ENCODE measurements around the gene ZBTB32. TPM values are rescaled to one million over a fixed set of nuclear protein-coding genes. Genes with fewer than 3 reads are reported as not detected.

Gene ZBTB32
- total RNA-seq, 2 experiments from 2014 or later, result 2.2 to 3.3 TPM

DNA sequence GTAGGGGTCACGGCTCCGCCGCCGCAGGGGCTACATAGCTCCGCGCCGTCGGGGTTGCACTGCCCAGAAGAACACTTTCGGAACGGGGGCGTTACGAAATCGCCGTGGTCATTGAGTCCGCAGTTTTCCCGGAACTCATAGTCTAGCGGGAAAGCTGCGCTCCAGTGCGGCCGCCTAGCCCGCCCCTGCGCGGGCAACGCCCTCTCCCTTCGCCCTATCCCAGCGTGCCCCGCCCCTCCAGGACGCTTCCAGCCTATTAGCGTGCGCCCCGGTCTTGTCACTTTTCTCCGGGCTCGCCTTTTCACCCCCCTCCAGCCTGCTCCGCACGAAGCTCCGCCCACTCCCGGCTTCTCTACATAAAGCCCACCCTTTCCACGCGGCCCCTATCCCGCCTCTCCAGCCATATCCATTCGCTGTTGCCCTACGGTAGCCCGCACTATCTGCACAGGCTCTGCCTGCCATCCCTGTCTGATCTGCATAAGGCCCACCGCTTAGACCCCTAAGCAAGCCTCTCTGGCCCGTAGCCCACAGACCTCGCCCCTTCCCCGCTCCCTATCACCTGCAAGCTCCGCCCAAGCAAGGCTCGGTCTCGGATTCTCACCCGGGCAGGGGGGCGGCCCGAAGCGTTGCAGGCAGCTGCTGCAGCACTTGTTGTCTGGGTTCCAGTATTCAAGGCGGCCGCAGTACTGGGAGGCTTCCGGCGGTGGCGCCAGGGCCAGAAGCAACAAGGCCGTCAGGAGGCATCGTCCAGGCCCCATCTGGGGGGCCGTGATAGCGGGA, 36.3 kb downstream of the ZBTB32 start:
- peak; percentile 88 to 97 (median 94) for DNase-seq
- peaks cover 52% of the 10 kb centered on the region for H3K4me1 Mint-ChIP-seq (ENCODE audit: low read depth)

DNA sequence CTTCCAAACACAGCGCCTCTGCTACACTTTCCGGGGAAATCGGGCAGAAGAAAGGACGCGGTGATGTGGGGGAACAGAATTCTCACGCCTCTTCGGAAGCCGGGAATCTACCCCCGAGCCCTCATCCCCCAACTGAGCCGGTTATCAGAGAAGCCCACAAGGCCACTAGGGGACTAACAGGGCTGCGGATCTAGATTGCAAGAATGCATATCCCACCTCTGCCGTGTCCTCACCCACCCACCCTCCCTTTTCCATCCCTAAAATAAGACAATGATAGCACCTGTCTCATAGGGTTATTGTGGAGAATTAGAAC, 36.8 kb downstream of the ZBTB32 start:
- H3K36me3 Mint-ChIP-seq (ENCODE audit: low read depth), result peaks cover 53% of the 10 kb centered on the region
- no peaks in the 10 kb centered on the region for H3K27me3 Mint-ChIP-seq
- TF ChIP-seq, protein P1, sequence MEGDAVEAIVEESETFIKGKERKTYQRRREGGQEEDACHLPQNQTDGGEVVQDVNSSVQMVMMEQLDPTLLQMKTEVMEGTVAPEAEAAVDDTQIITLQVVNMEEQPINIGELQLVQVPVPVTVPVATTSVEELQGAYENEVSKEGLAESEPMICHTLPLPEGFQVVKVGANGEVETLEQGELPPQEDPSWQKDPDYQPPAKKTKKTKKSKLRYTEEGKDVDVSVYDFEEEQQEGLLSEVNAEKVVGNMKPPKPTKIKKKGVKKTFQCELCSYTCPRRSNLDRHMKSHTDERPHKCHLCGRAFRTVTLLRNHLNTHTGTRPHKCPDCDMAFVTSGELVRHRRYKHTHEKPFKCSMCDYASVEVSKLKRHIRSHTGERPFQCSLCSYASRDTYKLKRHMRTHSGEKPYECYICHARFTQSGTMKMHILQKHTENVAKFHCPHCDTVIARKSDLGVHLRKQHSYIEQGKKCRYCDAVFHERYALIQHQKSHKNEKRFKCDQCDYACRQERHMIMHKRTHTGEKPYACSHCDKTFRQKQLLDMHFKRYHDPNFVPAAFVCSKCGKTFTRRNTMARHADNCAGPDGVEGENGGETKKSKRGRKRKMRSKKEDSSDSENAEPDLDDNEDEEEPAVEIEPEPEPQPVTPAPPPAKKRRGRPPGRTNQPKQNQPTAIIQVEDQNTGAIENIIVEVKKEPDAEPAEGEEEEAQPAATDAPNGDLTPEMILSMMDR (IDR thresholded peaks at IDR 0.05), result no peak
- ChIA-PET CTCF (no interaction called here), POLR2A (interaction anchor here (0.6 to 2.4 kb wide), 12 partner anchors 7 to 190 kb away, joined by 3 to 20 read pairs (median 5); partner anchors contain the start of genes COX6B1, HSPB6, KMT2B and LIN37)
- no peaks in the 10 kb centered on the region for H3K27me3 ChIP-seq (ENCODE audit: control insufficient read depth in 1 of 2, insufficient read depth in 2 of 2, low read length in 2 of 2)
- DNase-seq (no peak), ATAC-seq (ENCODE audit: poor library complexity) (no peak)
- H3K4me3 Mint-ChIP-seq, result peak overlapping the region; percentile 99
- intact Hi-C loops (cut with DNase I, micrococcal nuclease), result loop anchor here (5.0 to 10.0 kb wide), 2 partner anchors 94 to 374 kb away; partner anchors contain the start of genes COX6B1 (in 1 of the 2), OVOL3 (in 1 of the 2), POLR2I (in 1 of the 2) and TBCB (in 1 of the 2)
- peak overlapping the region; percentile 91 for H3K4me3 ChIP-seq (ENCODE audit: low read length)
- H3K36me3 ChIP-seq (ENCODE audit: insufficient read depth, low read length), result peaks cover 31% of the 10 kb centered on the region
- H3K27ac ChIP-seq (ENCODE audit: low read depth in 1 of 2, low read length in 2 of 2), result peak overlapping the region; percentile 62 to 92
- no peaks in the 10 kb centered on the region for H3K9me3 Mint-ChIP-seq
- peaks cover 57% of the 10 kb centered on the region for H3K4me1 Mint-ChIP-seq (ENCODE audit: low read depth)
- peak overlapping the region; percentile 98 for H3K27ac Mint-ChIP-seq
- peaks cover 74% of the 10 kb centered on the region for H3K4me1 ChIP-seq (ENCODE audit: insufficient read depth, low read length)
- H3K9me3 ChIP-seq (ENCODE audit: control insufficient read depth in 1 of 2, insufficient read depth in 1 of 2, low read length in 2 of 2), result no peaks in the 10 kb centered on the region

More for the DNA sequence above, 36.3 kb downstream of the ZBTB32 start:
- Mint-ChIP-seq H3K9me3 (no peaks in the 10 kb centered on the region), H3K36me3 (ENCODE audit: low read depth) (peaks cover 58% of the 10 kb centered on the region), H3K27ac (peak overlapping the region; percentile 98), H3K27me3 (no peaks in the 10 kb centered on the region), H3K4me3 (peak overlapping the region; percentile 99)
- TF ChIP-seq, protein P1 (IDR thresholded peaks at IDR 0.05), result no peak
- Histone ChIP-seq H3K4me1 (ENCODE audit: insufficient read depth, low read length) (peaks cover 68% of the 10 kb centered on the region), H3K4me3 (ENCODE audit: low read length) (peak overlapping the region; percentile 91), H3K27me3 (ENCODE audit: control insufficient read depth in 1 of 2, insufficient read depth in 2 of 2, low read length in 2 of 2) (no peaks in the 10 kb centered on the region), H3K9me3 (ENCODE audit: control insufficient read depth in 1 of 2, insufficient read depth in 1 of 2, low read length in 2 of 2) (no peaks in the 10 kb centered on the region), H3K36me3 (ENCODE audit: insufficient read depth, low read length) (peaks cover 34% of the 10 kb centered on the region), H3K27ac (ENCODE audit: low read depth in 1 of 2, low read length in 2 of 2) (peak overlapping the region; percentile 62 to 72)
- peak; percentile 60 for ATAC-seq (ENCODE audit: poor library complexity)
- ChIA-PET CTCF (interaction anchor here (0.6 to 0.7 kb wide), 2 partner anchors 34 to 578 kb away, joined by 4 read pairs; no protein-coding TSS in a partner anchor), POLR2A (interaction anchor here (0.6 to 2.4 kb wide), 14 partner anchors 8 to 190 kb away, joined by 3 to 20 read pairs (median 4); partner anchors contain the start of genes COX6B1, HSPB6, KMT2B and LIN37)
- intact Hi-C loops (cut with DNase I, micrococcal nuclease), result loop anchor here (1.0 to 10.0 kb wide), 3 partner anchors 23 to 374 kb away; partner anchors contain the start of genes COX6B1 (in 1 of the 2), OVOL3 (in 1 of the 2), POLR2I (in 1 of the 2) and TBCB (in 1 of the 2)

DNA sequence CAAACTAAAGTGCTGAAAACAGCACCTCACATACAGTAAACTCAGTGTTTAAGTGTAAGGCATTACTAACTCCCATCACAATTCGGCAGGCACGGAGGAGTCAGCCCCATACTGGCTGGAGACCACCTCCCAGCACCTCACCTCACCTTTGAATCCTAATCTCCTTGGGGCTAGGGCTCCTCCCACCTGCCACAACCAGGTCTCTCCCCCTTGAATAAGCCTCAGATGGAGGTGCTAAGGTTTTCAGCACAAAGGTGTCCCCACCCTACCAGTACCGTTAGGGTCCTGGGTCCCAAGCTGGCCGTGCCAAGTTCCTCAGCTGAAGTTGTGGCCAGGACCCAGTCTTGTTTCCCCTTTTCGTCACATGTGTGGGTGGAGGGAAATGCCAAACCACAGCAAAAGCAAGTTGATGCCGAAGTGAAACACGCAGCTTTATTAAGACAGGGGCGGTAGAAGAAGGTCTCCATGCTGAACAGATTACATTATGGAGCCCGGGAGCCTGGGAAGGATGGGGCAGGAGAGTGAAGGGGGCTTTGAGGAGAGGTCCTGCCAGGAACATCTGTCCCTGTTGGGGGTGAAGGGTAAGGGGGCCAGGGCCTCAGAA, 37.9 kb downstream of the ZBTB32 start, which contains the start of gene IGFLR1:
IGFLR1 (minus strand) TSS at position 332 of the 604 bp plus-strand sequence. CDS start 1,272 bp downstream, outside the sequence.
- no peaks in the 10 kb centered on the region for H3K9me3 ChIP-seq (ENCODE audit: control insufficient read depth in 1 of 2, insufficient read depth in 1 of 2, low read length in 2 of 2)
- Mint-ChIP-seq H3K4me1 (ENCODE audit: low read depth) (peaks cover 52% of the 10 kb centered on the region), H3K36me3 (ENCODE audit: low read depth) (peaks cover 42% of the 10 kb centered on the region), H3K27me3 (no peaks in the 10 kb centered on the region), H3K27ac (peak within 1 kb of the TSS; percentile 98), H3K9me3 (no peaks in the 10 kb centered on the region), H3K4me3 (peak within 1 kb of the TSS; percentile 84)
- H3K4me3 ChIP-seq (ENCODE audit: low read length), result peak within 1 kb of the TSS; percentile 91
- ChIA-PET CTCF (interaction anchor here (0.8 kb wide), 1 partner anchor 29 kb away, joined by 3 read pairs; no protein-coding TSS in a partner anchor), POLR2A (interaction anchor here (0.6 to 1.5 kb wide), 11 partner anchors 22 to 531 kb away, joined by 3 to 10 read pairs (median 3); partner anchors contain the start of genes KMT2B, POLR2I and TBCB)
- TF ChIP-seq, protein P1 (IDR thresholded peaks at IDR 0.05), result no peak
- intact Hi-C loops (cut with DNase I, micrococcal nuclease), result loop anchor here (5.0 to 10.0 kb wide), 2 partner anchors 95 to 373 kb away; partner anchors contain the start of genes COX6B1 (in 1 of the 2), OVOL3 (in 1 of the 2), POLR2I (in 1 of the 2) and TBCB (in 1 of the 2)
- H3K36me3 ChIP-seq (ENCODE audit: insufficient read depth, low read length), result peaks cover 20% of the 10 kb centered on the region
- DNase-seq, result peak; percentile 43 to 89 (median 56)
- H3K27ac ChIP-seq (ENCODE audit: low read depth in 1 of 2, low read length in 2 of 2), result peak within 1 kb of the TSS; percentile 79 to 92
- H3K4me1 ChIP-seq (ENCODE audit: insufficient read depth, low read length), result peaks cover 69% of the 10 kb centered on the region
- no peaks in the 10 kb centered on the region for H3K27me3 ChIP-seq (ENCODE audit: control insufficient read depth in 1 of 2, insufficient read depth in 2 of 2, low read length in 2 of 2)
- ATAC-seq (ENCODE audit: poor library complexity), result no peak

Data from CD4-positive, alpha-beta T cell (primary cell).